NCI-H2196 treated with DMSO at 0.1 percent for 48 hours (cell line): Measurements from ENCODE around the gene ASF1B.

Experiments
- DNase-seq: peaks from one replicate; lab custom pipeline; 2025; ENCODE audit not compliant: unreplicated experiment; lab: John Stamatoyannopoulos, UW

Gene ASF1B

DNA sequence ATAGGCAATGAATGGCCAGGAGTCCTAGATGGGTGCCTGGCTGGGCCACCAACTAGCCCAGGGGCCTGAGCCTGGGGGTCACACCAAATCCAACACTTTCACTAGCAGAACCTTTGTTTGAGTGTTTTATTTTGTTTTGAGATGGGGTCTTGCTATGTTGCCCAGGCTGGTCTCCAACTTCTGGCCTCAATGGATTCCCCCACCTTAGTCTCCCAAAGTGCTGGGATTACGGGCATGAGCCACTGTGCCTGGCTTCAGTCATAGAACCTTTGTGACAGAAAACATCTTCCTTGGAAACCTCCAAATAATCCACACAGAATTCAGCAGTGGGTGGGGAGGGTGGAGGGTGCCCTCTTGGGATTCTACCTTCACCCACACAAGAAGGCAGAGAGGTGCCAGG is 24.9 kb downstream of the ASF1B start:
- no peak for DNase-seq

- DNase-seq: no peak
Measured at GRCh38 chr19:14110650-14111049, 25.7 kb downstream of the ASF1B start.

GRCh38 chr19:14107581-14108461 is 28.6 kb downstream of the ASF1B start:
- no peak for DNase-seq

DNA sequence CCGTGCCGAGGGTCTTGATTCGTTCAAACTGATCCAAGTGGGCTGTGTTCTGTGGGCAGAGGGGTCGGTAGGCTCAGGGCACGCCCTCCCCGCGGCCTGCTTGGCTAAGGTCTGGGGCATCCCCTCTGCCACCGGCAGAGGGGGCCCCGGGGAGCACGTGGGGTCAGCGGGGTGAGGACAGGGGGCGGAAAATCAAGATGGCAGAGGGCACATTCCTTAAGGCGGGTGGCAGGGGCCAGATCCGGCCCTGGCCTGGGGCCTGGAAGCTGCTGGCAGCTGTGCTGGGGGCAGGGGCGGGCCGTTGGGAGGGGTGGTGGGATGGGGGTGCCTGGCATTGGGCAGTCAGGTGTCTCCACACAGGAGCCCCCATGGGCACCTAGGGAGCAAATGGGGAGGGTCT is 29.5 kb downstream of the ASF1B start:
- no peak for DNase-seq

GRCh38 chr19:14105680-14106079 is 30.7 kb downstream of the ASF1B start:
- DNase-seq: no peak

GRCh38 chr19:14103310-14103709 is 33.1 kb downstream of the ASF1B start:
- no peak for DNase-seq

- no peak for DNase-seq
Measured at GRCh38 chr19:14102756-14103155, 33.6 kb downstream of the ASF1B start.

DNA sequence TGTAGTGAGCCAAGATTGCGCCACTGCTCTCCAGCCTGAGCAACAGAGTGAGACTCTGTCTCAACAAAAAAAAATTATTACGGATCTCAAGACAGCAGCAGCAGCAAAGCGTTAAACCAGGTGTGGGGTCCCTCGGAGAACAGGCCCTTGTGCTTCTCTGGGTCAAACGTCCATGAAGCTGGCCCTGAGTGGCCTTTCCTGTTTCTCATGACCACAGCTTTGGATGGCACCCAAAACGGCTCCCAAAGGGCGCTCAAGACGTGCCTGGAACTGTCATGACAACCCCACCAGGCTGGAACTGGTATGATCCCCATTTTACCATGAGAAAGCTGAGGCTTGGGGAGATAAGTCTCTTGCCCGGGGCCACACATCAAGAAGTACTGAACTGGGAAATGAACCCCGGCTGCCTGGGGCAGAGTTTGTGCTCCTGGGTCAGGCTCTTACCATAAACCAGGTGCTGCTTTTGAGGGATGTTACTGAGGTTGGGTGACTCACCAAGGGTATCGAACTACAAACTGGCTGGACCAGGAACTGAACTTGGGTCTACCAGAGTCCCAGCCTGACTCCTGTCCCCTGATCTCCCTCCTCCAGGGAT is 34.2 kb downstream of the ASF1B start:
- no peak for DNase-seq

GRCh38 chr19:14101003-14101545 is 35.3 kb downstream of the ASF1B start:
- DNase-seq: no peak

DNA sequence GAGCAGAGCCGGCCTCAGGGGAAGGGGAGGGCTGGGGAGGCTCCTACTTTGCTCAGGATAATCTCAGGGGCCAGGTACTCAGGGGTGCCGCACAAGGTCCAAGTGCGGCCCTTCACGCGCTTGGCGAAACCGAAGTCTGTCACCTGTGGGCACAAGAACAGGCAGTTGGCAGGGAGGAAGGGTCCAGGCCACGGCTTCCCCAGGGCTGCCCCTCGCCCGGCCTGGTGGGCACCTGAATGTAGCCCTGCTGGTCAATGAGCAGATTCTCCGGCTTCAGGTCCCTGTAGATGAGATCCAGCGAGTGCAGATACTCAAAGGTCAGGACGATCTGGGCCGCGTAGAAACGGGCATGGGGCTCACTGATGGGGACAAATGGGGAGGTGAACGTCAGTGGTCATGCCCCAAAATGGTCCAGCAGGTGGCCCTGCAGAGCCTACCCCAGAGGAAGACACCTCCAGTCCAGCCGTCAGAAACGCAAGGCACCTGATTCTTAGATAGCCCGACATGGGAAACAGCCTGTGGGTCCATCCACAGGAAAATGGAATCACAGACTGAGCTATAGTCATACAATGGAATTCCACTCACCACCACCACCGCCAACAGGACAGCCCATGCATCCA is 38.7 kb downstream of the ASF1B start:
- no peak for DNase-seq

DNA sequence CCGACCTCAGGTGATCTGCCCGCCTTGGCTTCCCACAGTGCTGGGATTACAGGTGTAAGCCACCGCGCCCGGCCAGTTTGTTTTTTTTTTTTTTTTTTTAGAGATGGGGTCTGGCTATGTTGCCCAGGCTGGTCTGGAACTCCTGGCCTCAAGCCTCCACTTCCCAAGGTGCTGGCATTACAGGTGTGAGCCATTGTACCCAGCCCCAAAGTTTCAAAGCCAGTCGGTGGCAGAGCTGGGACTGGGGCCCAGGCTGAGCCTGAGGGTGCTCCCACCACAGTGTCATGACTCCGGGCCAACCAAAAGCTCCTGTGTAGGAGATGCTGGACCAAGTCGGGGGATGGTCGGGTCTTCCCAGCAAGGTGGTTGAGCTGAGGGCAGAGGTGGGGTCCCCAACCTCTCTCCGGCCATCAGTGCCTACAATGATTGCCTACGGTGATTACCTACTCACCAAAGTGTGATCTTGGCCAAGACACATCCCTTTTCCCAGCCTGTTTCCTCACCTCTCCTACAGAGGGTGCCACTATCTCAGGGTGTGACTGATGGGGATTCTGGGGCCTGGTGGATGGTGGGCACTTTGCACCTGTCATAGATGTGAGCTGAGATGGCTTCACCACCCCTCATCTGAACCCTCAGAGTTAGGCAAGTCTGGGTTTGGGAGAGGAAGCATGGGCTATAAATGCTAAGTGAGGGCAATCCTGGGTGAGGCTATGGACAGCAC is 40.0 kb downstream of the ASF1B start:
- DNase-seq: no peak

DNA sequence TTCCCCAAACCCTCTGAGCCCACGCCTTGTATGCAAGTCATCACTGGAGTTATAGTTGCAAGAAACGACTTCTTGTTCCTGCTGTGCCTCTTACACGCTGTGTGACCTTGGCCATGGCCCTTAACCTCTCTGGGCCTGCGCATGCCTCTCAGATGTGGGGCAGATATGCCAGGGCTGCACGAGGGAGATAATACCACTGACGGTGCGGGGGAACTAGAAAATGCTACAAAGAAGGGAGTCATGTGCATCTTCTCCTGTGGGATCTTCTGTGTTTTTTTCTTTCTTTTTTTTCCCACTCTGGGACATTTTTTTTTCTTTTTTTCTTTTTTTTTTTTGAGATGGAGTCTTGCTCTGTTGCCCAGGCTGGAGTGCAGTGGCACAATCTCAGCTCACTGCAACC is 41.5 kb downstream of the ASF1B start:
- no peak for DNase-seq

- no peak for DNase-seq
Measured at GRCh38 chr19:14093117-14093823, 43.1 kb downstream of the ASF1B start.

DNA sequence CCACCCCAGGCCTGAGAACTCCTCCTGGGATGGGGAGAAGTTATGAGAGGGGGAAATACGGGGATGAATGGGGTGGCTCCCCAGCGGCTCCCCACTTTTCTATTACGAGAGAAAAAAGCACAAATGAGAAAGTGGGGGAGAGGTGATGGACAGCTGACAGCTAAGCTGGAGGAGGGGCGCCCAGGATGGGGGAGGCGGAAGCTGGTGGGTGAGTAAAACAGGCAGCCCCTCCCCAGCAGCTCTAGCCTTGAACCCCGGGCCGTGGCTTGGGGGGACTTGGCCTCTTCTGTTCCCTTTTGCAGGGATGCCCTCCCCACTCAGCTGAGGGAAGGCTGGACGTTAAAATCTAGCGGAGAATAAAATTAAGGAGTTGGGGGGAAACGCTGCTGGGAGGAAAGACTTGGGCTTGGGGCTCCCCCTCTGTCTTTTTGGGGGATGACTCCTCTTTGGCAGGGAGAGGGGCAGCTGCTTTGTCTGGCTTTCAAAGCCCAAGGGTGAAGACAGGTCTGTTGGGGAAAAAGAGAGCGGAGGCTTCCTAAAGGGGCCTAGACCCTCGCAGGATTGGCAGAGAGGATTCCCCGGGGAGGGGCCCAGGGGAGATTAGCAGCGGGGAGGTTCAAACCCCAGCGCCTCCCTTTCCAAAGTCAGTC is 44.5 kb downstream of the ASF1B start:
- DNase-seq: no peak

GRCh38 chr19:14091081-14091812 is 45.1 kb downstream of the ASF1B start:
- peak; percentile 86 for DNase-seq

- DNase-seq: peak; percentile 86
Measured at GRCh38 chr19:14090509-14091080, 45.8 kb downstream of the ASF1B start, which contains the start of gene SAMD1. SAMD1 (minus strand) TSS chr19:14090751.

GRCh38 chr19:14089662-14090508 is 46.5 kb downstream of the ASF1B start:
- DNase-seq: no peak

DNA sequence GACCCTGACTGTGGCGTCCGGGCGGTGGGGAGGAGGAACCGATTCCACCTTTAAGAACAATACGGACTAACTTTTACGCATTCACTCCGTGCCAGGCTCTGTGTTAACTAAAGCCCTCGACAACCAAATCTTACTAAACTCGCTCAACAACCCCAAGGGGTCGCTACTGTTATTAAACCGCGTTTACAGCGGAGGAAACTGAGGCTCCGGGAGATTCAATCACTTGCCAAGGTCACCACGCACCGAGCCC is 47.1 kb downstream of the ASF1B start:
- DNase-seq: no peak
